HEK293T (cell line): ENCODE data around the gene RPUSD3.

Experiments used
- BHLHE40 ChIP-seq: fragments of 450-650 bp; IDR thresholded peaks from 2 replicates; pipeline ENCODE4 v1.6.1; 2016; ENCODE audit warnings: mild to moderate bottlenecking, moderate library complexity, borderline replicate concordance
- FOXA1 ChIP-seq: fragments of 450-650 bp; IDR thresholded peaks from 2 replicates; pipeline ENCODE4 v1.6.1; 2016; ENCODE audit warnings: mild to moderate bottlenecking

- TF ChIP-seq BHLHE40 (no peak), FOXA1 (no peak)
These were observed 34.6 kb downstream of the RPUSD3 start for GRCh38 chr3:9809239-9809614.
